Stromal cell of bone marrow (primary cell): ENCODE measurements around the gene MARVELD3.
"Not testable (repeated sequence)": the region's sequence is repeated elsewhere in the genome, so short reads cannot be mapped to it uniquely, and the experiment has no call there.

Experiments
- DNase-seq: peaks from one replicate; pipeline ENCODE4 v3.0.0-alpha.2; 2012; ENCODE audit warnings: low read depth

The MARVELD3 gene

DNA sequence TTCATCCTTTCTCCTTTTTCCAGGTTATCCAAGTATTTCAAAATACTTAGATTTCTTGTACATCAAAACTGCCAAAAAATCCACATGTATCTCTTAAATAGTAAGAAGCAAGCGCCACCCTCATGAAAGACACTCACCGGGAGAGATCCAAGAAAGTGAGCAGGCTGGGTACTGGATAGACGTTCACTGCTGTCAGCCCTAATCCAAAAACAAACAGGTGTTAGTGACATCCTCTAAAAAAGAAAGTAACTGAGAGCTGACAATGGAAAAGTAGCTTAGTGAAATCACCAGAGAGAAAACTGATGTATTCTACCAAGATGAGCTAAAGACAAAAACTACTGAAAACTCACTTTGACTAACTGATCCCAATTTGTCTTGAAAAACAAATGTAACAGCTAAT is 46.1 kb downstream of the MARVELD3 start:
- no peak for DNase-seq

DNA sequence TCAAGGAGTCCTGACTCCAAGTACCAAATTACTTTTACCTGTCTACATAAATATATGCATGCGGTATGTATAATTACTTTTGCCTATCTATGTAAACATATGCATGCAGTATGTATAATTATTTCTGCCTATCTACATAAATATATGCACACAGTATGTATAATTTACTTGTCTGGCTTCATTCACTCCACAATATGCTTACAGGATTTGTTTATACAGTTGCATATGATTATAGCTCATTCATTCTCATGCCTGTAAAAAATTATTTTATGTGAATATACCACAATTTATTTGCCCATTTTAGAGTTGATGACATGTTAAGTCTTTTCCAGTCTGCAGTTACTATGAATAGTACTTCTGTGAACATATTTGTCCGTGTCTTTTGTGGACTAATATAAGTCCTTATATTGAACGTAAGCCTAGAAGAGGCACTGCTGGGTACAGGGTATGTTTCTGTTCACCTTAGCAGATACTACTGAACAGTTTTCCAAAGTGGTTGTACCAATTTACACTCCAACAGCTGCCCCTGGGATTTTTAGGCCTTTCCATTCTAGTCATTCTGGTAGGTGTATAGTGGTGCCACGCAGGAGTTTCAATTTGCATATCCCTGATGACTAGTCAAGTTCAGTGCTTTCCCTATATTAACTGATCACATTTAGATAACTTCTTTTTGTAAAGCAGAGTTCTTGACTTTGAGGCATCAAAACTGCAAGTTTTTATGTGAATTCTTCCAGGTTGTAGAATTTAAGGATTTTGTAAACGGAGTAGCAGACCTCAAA is 47.0 kb downstream of the MARVELD3 start:
- DNase-seq = no peak

- no peak for DNase-seq
These were observed 47.6 kb downstream of the MARVELD3 start for GRCh38 chr16:71673582-71673973.

DNA sequence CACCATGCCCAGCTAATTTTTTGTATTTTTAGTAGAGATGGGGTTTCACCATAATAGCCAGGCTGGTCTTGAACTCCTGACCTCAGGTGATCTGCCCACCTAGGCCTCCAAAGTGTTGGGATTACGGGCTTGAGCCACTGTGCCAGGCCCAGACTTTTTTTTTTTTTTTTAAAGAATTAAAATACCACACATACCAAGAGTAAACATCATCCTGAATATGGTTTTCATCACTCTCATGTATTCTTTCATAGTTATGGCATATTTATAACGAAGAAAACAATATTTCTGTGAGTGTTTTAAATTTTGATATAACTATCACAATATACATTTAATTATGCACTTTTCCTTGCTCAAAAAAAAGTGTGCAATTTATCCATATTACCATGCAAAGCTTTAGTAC is 48.2 kb downstream of the MARVELD3 start:
- no peak for DNase-seq

- no peak for DNase-seq
These were observed 49.4 kb downstream of the MARVELD3 start for GRCh38 chr16:71675380-71675779.

GRCh38 chr16:71676236-71676635 is 50.3 kb downstream of the MARVELD3 start:
- DNase-seq = no peak

DNA sequence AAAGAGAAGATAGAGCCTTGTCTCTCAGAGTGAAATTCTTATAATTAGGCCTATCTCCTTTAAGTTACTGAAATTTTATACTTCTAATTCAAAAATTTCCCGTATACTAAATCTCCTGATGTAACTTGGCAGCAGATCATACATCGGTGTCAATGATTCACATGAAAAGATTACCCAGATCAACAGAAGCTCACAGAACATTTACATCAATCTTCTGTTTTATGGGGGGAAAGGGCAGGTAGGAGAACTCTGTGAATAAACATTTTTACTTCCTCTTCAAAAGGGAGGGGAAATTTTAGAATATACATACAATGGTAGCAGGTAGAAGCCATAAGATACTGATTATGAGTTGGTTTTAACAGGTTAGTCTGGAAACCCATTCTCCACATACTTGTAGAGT is 55.4 kb downstream of the MARVELD3 start:
- DNase-seq = no peak

DNA sequence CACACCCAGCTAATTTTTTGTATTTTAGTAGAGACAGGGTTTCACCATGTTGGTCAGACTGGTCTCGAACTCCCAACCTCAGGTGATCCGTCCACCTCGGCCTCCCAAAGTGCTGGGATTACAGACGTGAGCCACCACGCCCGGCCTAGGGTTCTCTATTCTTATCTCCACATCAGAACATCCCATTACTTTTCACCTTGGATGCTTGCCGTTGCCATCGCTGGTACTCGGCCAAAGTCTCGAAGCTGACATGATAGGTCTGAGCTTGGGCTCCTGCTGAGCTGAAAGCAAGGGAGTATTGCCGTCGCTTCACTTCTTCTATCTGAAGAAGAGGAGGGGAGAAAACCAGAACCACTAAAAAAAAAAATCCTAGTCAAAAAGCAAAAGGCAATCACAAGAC is 58.3 kb downstream of the MARVELD3 start:
- not testable (repeated sequence) for DNase-seq
